ENCODE measurements around the gene CHMP1A. TPM values are rescaled to one million over a fixed set of nuclear protein-coding genes. Genes with fewer than 3 reads are reported as not detected.

Gene CHMP1A
- total and polyA plus RNA-seq, 2 donors (not counting 1 experiment from before 2014, with no cell fraction given), result 61.0 to 66.2 TPM

DNA sequence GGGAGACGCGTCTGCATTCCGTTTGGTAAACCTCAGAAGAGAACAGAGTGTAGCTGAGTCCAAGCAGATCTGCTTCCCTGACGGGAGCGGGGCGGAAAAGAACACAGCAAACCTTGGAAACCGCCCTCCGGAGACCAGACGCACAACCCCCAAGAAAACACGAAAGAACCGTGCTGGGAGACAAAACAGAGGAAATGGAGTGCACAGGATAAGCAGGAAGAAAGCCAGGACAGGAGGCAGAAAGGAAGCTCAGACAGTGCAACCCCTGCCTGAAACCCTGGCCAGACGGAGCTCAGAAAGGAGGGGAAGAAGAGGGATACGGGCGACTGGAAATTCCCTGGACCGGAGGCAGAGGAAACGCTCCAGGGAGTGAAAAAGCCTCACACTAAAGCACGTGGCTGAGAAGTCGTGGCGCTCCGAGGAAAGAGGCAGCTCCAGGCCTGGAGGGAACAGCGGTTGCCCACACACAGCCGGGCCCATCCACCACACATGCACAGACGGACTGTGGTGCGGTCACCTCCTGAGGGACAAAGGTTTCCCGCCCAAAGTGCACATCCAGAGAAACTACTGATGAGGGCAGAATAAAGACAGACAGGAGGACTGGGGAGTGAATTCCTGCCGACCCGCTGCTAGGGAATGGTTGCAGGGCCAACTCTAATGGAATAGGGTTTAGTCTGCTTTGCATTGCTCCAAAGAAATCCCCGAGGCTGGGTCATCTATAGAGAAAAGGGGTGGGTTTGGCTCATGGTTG is 33.8 kb downstream of the CHMP1A start:
- no peak overlapping the region for H2AFZ ChIP-seq (ENCODE audit: low read length)
- no peaks in the 10 kb centered on the region for H3K36me3 ChIP-seq (ENCODE audit: control insufficient read depth, insufficient read depth, low read length)
- no peaks in the 10 kb centered on the region for H3K4me1 ChIP-seq (ENCODE audit: control insufficient read depth, extremely low read depth, insufficient read depth, low read length)
- peaks cover 13% of the 10 kb centered on the region for H3K27me3 ChIP-seq (ENCODE audit: control insufficient read depth, insufficient read depth, low read length)
- H4K20me1 ChIP-seq (ENCODE audit: control insufficient read depth, extremely low read depth, insufficient read depth, low read length), result no peaks in the 10 kb centered on the region
- H3K4me3 ChIP-seq (replicated peaks in 1 of 4; ENCODE audit: control extremely low read depth in 1 of 4, insufficient read depth in 1 of 4, low read depth in 3 of 4, low read length in 4 of 4), result no peak overlapping the region
- no peak overlapping the region for H3K27ac ChIP-seq (ENCODE audit: insufficient read depth, low read length)
- H3K9me3 ChIP-seq (ENCODE audit: control insufficient read depth, insufficient read depth, low read depth, low read length), result no peaks in the 10 kb centered on the region
- TF ChIP-seq EZH2 (IDR thresholded peaks at IDR 0.05; ENCODE audit: low read length, missing control alignments), result no peak
- TF ChIP-seq CTCF (conservative IDR thresholded peaks at IDR 0.05 in 1 of 2, IDR thresholded peaks at IDR 0.05 in 1 of 2; ENCODE audit: low read depth in 1 of 2, low read length in 2 of 2), result no peak
- no peak overlapping the region for H3K4me2 ChIP-seq (ENCODE audit: extremely low read depth, insufficient read depth, low read length)
- no peak overlapping the region for H3K9ac ChIP-seq (ENCODE audit: insufficient read depth, low read length)
- no peak for DNase-seq (ENCODE audit: low read depth in 2 of 2)
- H3K79me2 ChIP-seq (ENCODE audit: control insufficient read depth, insufficient read depth, low read length), result no peaks in the 10 kb centered on the region

GRCh38 chr16:89621698-89622409 is 35.7 kb downstream of the CHMP1A start:
- H3K4me3 ChIP-seq (replicated peaks in 1 of 4; ENCODE audit: control extremely low read depth in 1 of 4, insufficient read depth in 1 of 4, low read depth in 3 of 4, low read length in 4 of 4), result no peak overlapping the region
- H3K79me2 ChIP-seq (ENCODE audit: control insufficient read depth, insufficient read depth, low read length), result no peaks in the 10 kb centered on the region
- H3K36me3 ChIP-seq (ENCODE audit: control insufficient read depth, insufficient read depth, low read length), result no peaks in the 10 kb centered on the region
- DNase-seq (ENCODE audit: low read depth in 2 of 2), result no peak
- H3K9me3 ChIP-seq (ENCODE audit: control insufficient read depth, insufficient read depth, low read depth, low read length), result no peaks in the 10 kb centered on the region
- TF ChIP-seq EZH2 (IDR thresholded peaks at IDR 0.05; ENCODE audit: low read length, missing control alignments) (no peak), CTCF (conservative IDR thresholded peaks at IDR 0.05 in 1 of 2, IDR thresholded peaks at IDR 0.05 in 1 of 2; ENCODE audit: low read depth in 1 of 2, low read length in 2 of 2) (no peak)
- H3K27me3 ChIP-seq (ENCODE audit: control insufficient read depth, insufficient read depth, low read length), result peaks cover 13% of the 10 kb centered on the region
- H3K9ac ChIP-seq (ENCODE audit: insufficient read depth, low read length), result no peak overlapping the region
- H2AFZ ChIP-seq (ENCODE audit: low read length), result no peak overlapping the region
- no peak overlapping the region for H3K27ac ChIP-seq (ENCODE audit: insufficient read depth, low read length)
- no peaks in the 10 kb centered on the region for H4K20me1 ChIP-seq (ENCODE audit: control insufficient read depth, extremely low read depth, insufficient read depth, low read length)
- no peak overlapping the region for H3K4me2 ChIP-seq (ENCODE audit: extremely low read depth, insufficient read depth, low read length)
- no peaks in the 10 kb centered on the region for H3K4me1 ChIP-seq (ENCODE audit: control insufficient read depth, extremely low read depth, insufficient read depth, low read length)

DNA sequence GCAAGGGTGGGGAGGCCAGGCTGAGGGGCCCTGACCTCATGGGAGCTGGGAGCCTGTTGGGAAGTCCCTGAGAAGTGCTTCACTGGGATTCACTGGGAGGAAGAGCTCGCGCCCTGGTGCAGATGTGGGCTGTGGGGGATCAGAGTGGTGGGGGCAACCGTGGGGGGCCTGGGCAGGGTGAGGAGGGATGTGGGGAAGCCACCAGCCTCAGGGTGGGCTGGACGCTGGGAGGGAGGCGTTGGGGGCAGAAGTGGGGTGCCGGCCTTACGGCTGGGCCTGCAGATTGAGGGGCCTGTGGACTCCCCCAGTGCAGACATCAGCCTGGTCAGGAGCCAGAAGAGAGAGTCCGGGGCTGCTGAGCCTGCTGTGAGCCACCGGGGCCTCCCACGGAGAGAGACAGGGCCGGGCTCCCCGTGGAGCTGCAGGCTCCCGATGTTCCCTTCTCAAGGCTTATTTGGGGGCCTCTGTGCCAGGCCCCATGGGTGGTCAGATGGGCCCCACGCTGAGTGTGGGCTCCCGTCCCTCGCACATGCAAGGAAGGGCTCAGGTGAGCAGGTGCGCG is 36.3 kb downstream of the CHMP1A start:
- H2AFZ ChIP-seq (ENCODE audit: low read length), result no peak overlapping the region
- peaks cover 13% of the 10 kb centered on the region for H3K27me3 ChIP-seq (ENCODE audit: control insufficient read depth, insufficient read depth, low read length)
- H4K20me1 ChIP-seq (ENCODE audit: control insufficient read depth, extremely low read depth, insufficient read depth, low read length), result no peaks in the 10 kb centered on the region
- no peak for DNase-seq (ENCODE audit: low read depth in 2 of 2)
- no peak for TF ChIP-seq EZH2 (IDR thresholded peaks at IDR 0.05; ENCODE audit: low read length, missing control alignments)
- H3K4me1 ChIP-seq (ENCODE audit: control insufficient read depth, extremely low read depth, insufficient read depth, low read length), result no peaks in the 10 kb centered on the region
- no peaks in the 10 kb centered on the region for H3K79me2 ChIP-seq (ENCODE audit: control insufficient read depth, insufficient read depth, low read length)
- no peak overlapping the region for H3K4me2 ChIP-seq (ENCODE audit: extremely low read depth, insufficient read depth, low read length)
- H3K27ac ChIP-seq (ENCODE audit: insufficient read depth, low read length), result no peak overlapping the region
- no peaks in the 10 kb centered on the region for H3K9me3 ChIP-seq (ENCODE audit: control insufficient read depth, insufficient read depth, low read depth, low read length)
- H3K36me3 ChIP-seq (ENCODE audit: control insufficient read depth, insufficient read depth, low read length), result no peaks in the 10 kb centered on the region
- no peak overlapping the region for H3K4me3 ChIP-seq (replicated peaks in 1 of 4; ENCODE audit: control extremely low read depth in 1 of 4, insufficient read depth in 1 of 4, low read depth in 3 of 4, low read length in 4 of 4)
- H3K9ac ChIP-seq (ENCODE audit: insufficient read depth, low read length), result no peak overlapping the region
